Breast epithelium (tissue), 4 donors: Measurements from ENCODE around the gene CDKN1C. TPM values are rescaled to one million over a fixed set of nuclear protein-coding genes. Genes with fewer than 3 reads are reported as not detected.

Experiments
- DNase-seq, 2 donors: peaks; one replicate each; pipeline ENCODE4 v3.0.0-alpha.2; 2019; ENCODE audit warnings: low spot score in 2 of 2
- H3K27ac ChIP-seq, 2 donors: fragments of 200-600 bp; sonication (generic) in 1 of 2; one replicate each; pipeline ENCODE4 v1.5.1; 2016 to 2019; ENCODE audit warnings: mild to moderate bottlenecking in 1 of 2
- H3K27me3 ChIP-seq, 2 donors: fragments of 200-600 bp; sonication (generic) in 1 of 2; one replicate each; pipeline versions ENCODE4 v1.5.1 to v1.6.0; 2017 to 2019; ENCODE audit warnings: control low read depth in 1 of 2, mild to moderate bottlenecking in 1 of 2
- H3K36me3 ChIP-seq: fragments of 200-600 bp; one replicate; pipeline ENCODE4 v1.5.1; 2019
- H3K4me1 ChIP-seq, 2 donors: fragments of 200-600 bp; sonication (generic); one replicate each; pipeline ENCODE4 v1.5.1; 2016 to 2019; ENCODE audit warnings: control low read depth in 1 of 2
- H3K4me3 ChIP-seq, 3 donors: fragments of 200-600 bp; sonication (generic); 1 replicate in 2 of 3; 2 replicates in 1 of 3; pipeline ENCODE4 v1.5.1; 2016 to 2019; ENCODE audit warnings: mild to moderate bottlenecking in 3 of 3, moderate library complexity in 2 of 3
- H3K9me3 ChIP-seq, 2 donors: fragments of 200-600 bp; sonication (generic) in 1 of 2; one replicate each; pipeline ENCODE4 v1.5.1; 2016 to 2019; ENCODE audit warnings: control low read depth in 1 of 2
- CTCF ChIP-seq, 3 donors: fragments of 450-650 bp; IDR thresholded peaks; one replicate each; pipeline ENCODE4 v1.5.1; 2016 to 2017; ENCODE audit warnings: antibody characterized with exemption in 3 of 3, mild to moderate bottlenecking in 3 of 3, moderate library complexity in 3 of 3
- POLR2A ChIP-seq: fragments of 450-650 bp; IDR thresholded peaks from one replicate; pipeline ENCODE4 v1.6.1; 2016; ENCODE audit warnings: antibody characterized with exemption, mild to moderate bottlenecking, moderate library complexity
- POLR2AphosphoS5 ChIP-seq, 3 donors: sonication (generic); formaldehyde crosslinking; IDR thresholded peaks; one replicate each; pipeline ENCODE4 v1.6.1; 2017; ENCODE audit warnings: antibody characterized with exemption in 3 of 3
- intact Hi-C: fragments of 100-400 bp; cut with DNase I; formaldehyde crosslinking; loops from one replicate; pipeline ENCODE4 v1.15.1; 2023; ENCODE audit warnings: low total_unique reads
- total RNA-seq, 3 donors: library from RNA; depleted of rRNA; stranded (reverse); fragments of >200 nt; gene quantifications; one replicate each; pipeline ENCODE4 v1.1.0, GENCODE V29; 2016

CDKN1C gene
- total RNA-seq, 3 donors from 2014 or later, result 48.2 to 136 (median 88.8) TPM

- Histone ChIP-seq H3K27ac (no peak overlapping the region), H3K27me3 (no peaks in the 10 kb centered on the region), H3K4me3 (no peak overlapping the region), H3K9me3 (no peaks in the 10 kb centered on the region), H3K36me3 (no peaks in the 10 kb centered on the region), H3K4me1 (peaks cover 0 to 7% of the 10 kb centered on the region in 2 donors)
- TF ChIP-seq POLR2A, result no peak
- TF ChIP-seq CTCF (IDR thresholded peaks at IDR 0.05), result no peak
- no peak for TF ChIP-seq POLR2AphosphoS5 (IDR thresholded peaks at IDR 0.05)
- DNase-seq, result no peak
- intact Hi-C loops, result loop anchor here (10.0 kb wide), 1 partner anchor 112 kb away; no protein-coding TSS in a partner anchor
Measured at GRCh38 chr11:2836315-2837095, 49.1 kb downstream of the CDKN1C start.

DNA sequence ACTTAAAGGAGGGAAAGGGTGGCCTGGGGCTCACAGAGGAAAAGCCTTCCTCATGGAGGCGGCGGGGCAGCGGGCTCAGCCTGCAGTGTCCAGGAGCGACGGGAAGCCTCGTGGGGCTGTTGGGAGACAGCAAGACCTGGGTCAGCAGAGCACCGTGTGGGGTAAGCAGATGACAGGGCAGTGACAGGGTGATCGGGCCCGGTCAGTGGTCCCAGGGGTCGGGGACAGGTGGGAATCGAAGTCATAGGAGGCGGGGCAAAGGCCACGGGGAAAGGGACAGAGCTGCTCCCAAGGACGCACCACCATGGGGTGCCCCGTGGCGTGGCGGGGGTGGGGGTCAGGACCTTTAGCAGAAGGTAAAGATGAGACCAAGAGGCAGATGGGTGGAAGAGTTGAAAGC, 49.8 kb downstream of the CDKN1C start:
- intact Hi-C loops, result loop anchor here (10.0 kb wide), 1 partner anchor 111 kb away; no protein-coding TSS in a partner anchor
- no peaks in the 10 kb centered on the region for H3K27me3 ChIP-seq
- no peak for DNase-seq
- no peaks in the 10 kb centered on the region for H3K36me3 ChIP-seq
- H3K4me3 ChIP-seq, result no peak overlapping the region
- H3K9me3 ChIP-seq, result no peaks in the 10 kb centered on the region
- H3K27ac ChIP-seq, result no peak overlapping the region
- TF ChIP-seq CTCF (IDR thresholded peaks at IDR 0.05) (no peak), POLR2A (no peak), POLR2AphosphoS5 (IDR thresholded peaks at IDR 0.05) (no peak)
- peaks cover 0 to 7% of the 10 kb centered on the region in 2 donors for H3K4me1 ChIP-seq

GRCh38 chr11:2835296-2835695, 50.3 kb downstream of the CDKN1C start:
- no peaks in the 10 kb centered on the region for H3K36me3 ChIP-seq
- H3K4me1 ChIP-seq, result peaks cover 0 to 7% of the 10 kb centered on the region in 2 donors
- H3K9me3 ChIP-seq, result no peaks in the 10 kb centered on the region
- DNase-seq, result no peak
- no peak overlapping the region for H3K27ac ChIP-seq
- no peak overlapping the region for H3K4me3 ChIP-seq
- intact Hi-C loops, result loop anchor here (10.0 kb wide), 1 partner anchor 110 kb away; no protein-coding TSS in a partner anchor
- TF ChIP-seq CTCF (IDR thresholded peaks at IDR 0.05) (no peak), POLR2AphosphoS5 (IDR thresholded peaks at IDR 0.05) (no peak), POLR2A (no peak)
- no peaks in the 10 kb centered on the region for H3K27me3 ChIP-seq

- H3K27me3 ChIP-seq, result no peaks in the 10 kb centered on the region
- no peaks in the 10 kb centered on the region for H3K36me3 ChIP-seq
- no peak for TF ChIP-seq POLR2AphosphoS5 (IDR thresholded peaks at IDR 0.05)
- no peak for TF ChIP-seq CTCF (IDR thresholded peaks at IDR 0.05)
- TF ChIP-seq POLR2A, result no peak
- H3K4me1 ChIP-seq, result peaks cover 0 to 7% of the 10 kb centered on the region in 2 donors
- no peak overlapping the region for H3K27ac ChIP-seq
- H3K4me3 ChIP-seq, result no peak overlapping the region
- H3K9me3 ChIP-seq, result no peaks in the 10 kb centered on the region
- intact Hi-C loops, result loop anchor here (10.0 kb wide), 1 partner anchor 110 kb away; no protein-coding TSS in a partner anchor
- DNase-seq, result no peak
Measured at GRCh38 chr11:2834503-2835273, 50.9 kb downstream of the CDKN1C start.
